ENCODE measurements around the gene DCTN1.

DCTN1 gene

DNA sequence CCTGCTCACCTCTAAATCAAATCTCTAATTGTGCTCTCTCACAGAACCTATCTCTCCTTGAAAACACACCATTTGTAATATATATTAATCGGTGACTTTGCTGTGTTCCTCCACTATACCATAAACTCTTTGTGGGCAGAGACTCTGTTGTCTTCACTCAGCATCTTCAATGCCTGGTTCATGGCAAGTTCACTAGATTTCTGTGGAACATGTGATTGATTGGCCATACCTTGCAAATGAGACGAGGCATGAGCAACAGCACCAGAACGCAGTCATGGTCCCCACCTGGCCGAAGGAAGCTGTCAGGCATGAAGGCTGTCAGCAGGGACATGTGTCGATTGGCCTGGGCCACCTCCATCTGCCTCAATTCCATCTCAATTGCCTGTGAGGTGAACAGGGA, 11.6 kb downstream of the DCTN1 start:
- in situ Hi-C loops (cut with MboI; ENCODE audit: low sequenced_read_pairs, unreplicated experiment), result no loop called here
- no peak for TF ChIP-seq CTCF (IDR thresholded peaks at IDR 0.05; ENCODE audit: borderline replicate concordance, control extremely low read depth, extremely low read depth, insufficient read depth, missing control alignments)
- no peak for DNase-seq (ENCODE audit: low spot score)

GRCh38 chr2:74367789-74368188, 12.3 kb downstream of the DCTN1 start:
- in situ Hi-C loops (cut with MboI; ENCODE audit: low sequenced_read_pairs, unreplicated experiment), result no loop called here
- DNase-seq (ENCODE audit: low spot score), result no peak
- TF ChIP-seq CTCF (IDR thresholded peaks at IDR 0.05; ENCODE audit: borderline replicate concordance, control extremely low read depth, extremely low read depth, insufficient read depth, missing control alignments), result no peak

DNA sequence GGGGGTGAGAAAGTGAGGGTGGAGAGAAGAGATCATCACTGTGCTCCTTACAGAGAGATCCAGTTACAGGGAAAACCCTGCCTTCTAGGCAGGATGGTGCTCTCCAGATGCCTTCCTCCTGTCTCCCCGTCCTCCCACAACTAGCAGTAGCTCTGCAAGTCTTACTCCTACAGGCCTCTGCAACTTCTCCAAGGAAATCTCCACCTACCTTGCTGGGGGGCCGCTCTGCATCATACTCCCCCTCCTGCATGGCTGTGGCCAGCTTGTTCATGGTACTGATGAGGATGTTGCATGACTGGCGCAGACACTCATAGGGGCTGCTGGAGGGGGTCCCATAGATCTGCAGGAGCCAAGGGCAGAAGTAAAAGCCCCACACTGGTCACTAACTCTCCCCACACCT, 14.1 kb downstream of the DCTN1 start:
- no peak for TF ChIP-seq CTCF (IDR thresholded peaks at IDR 0.05; ENCODE audit: borderline replicate concordance, control extremely low read depth, extremely low read depth, insufficient read depth, missing control alignments)
- DNase-seq (ENCODE audit: low spot score), result no peak
- in situ Hi-C loops (cut with MboI; ENCODE audit: low sequenced_read_pairs, unreplicated experiment), result no loop called here

DNA sequence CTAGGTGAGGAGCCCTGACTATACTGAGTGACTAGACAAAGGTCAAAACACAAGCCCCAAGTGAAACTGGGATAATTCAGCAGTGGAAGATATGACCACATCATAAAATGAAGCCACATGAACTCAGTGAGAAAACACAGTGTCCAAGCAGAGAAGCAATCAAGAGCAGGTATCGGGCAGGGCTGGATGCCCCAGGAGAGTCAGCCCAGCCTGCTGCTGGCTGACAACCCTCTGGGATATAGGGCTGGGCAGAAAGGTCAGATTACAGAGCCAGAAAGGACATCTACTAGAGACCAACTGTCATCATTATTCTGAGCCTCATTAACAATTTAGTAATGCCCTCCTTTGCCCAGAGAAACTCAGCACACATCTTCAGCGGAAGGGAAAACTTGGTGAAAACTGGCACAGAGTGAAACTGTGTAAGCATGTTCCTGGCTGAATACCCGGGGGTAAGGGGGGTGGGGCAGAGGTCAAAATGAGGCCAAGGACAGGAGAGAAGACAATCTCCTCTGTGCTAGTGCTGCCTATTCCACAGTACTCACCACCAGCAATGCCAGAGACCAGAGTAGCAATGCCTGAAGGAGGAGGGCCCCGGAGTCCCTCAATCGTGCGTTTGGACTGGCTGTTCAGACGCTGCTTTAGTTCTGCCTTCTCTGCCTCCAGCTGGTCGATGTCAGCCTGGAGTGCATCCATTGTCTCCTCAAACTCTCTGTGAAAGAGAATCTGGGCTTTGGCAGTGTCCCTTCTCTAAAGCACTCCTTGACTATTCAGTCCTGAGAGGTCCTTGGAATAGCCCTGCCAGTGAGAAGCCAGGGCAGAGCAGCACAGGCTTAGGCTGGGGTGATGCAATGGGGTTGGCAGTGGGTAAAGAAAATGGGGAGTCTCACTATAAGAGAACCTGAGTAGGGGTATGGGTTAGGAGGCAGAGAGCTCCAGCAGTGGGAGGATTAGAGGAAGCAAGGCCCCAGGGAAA, 15.3 kb downstream of the DCTN1 start:
- DNase-seq (ENCODE audit: low spot score), result no peak
- in situ Hi-C loops (cut with MboI; ENCODE audit: low sequenced_read_pairs, unreplicated experiment), result no loop called here
- no peak for TF ChIP-seq CTCF (IDR thresholded peaks at IDR 0.05; ENCODE audit: borderline replicate concordance, control extremely low read depth, extremely low read depth, insufficient read depth, missing control alignments)

GRCh38 chr2:74361327-74361726, 18.8 kb downstream of the DCTN1 start:
- in situ Hi-C loops (cut with MboI; ENCODE audit: low sequenced_read_pairs, unreplicated experiment), result no loop called here
- TF ChIP-seq CTCF (IDR thresholded peaks at IDR 0.05; ENCODE audit: borderline replicate concordance, control extremely low read depth, extremely low read depth, insufficient read depth, missing control alignments), result no peak
- DNase-seq (ENCODE audit: low spot score), result no peak

GRCh38 chr2:74357627-74358026, 22.5 kb downstream of the DCTN1 start:
- TF ChIP-seq CTCF (IDR thresholded peaks at IDR 0.05; ENCODE audit: borderline replicate concordance, control extremely low read depth, extremely low read depth, insufficient read depth, missing control alignments), result no peak
- in situ Hi-C loops (cut with MboI; ENCODE audit: low sequenced_read_pairs, unreplicated experiment), result no loop called here
- no peak for DNase-seq (ENCODE audit: low spot score)
